HG03342 (cell line): Measurements from ENCODE around the gene F11R.
"Not testable (repeated sequence)": the region's sequence is repeated elsewhere in the genome, so short reads cannot be mapped to it uniquely, and the experiment has no call there.

Experiments used
- ATAC-seq: cut with Tn5 transposase; IDR thresholded peaks from one replicate; pipeline ENCODE4 v1.9.1; 2021; ENCODE audit warnings: mild to moderate bottlenecking, moderate library complexity; ENCODE audit not compliant: unreplicated experiment

F11R gene

GRCh38 chr1:161020509-161021164, at the start of gene F11R:
TSS of gene F11R (minus strand) at chr1:161021152. CDS start at chr1:161021073, 79 bp downstream.
- ATAC-seq, result peak; percentile 34

GRCh38 chr1:161069731-161070270, 48.8 kb upstream of the F11R start, which contains the start of gene ARHGAP30:
TSS of gene ARHGAP30 (minus strand) at chr1:161069891. CDS start at chr1:161069624, 267 bp downstream.
- peak; percentile 85 for ATAC-seq

- ATAC-seq, result no peak
These were observed 48.3 kb upstream of the F11R start for GRCh38 chr1:161069241-161069640.

- ATAC-seq, result peak; percentile 55
These were observed 47.6 kb upstream of the F11R start for GRCh38 chr1:161068306-161069234.

GRCh38 chr1:161066694-161067093, 45.7 kb upstream of the F11R start:
- ATAC-seq, result no peak

- not testable (repeated sequence) for ATAC-seq
These were observed 44.7 kb upstream of the F11R start for GRCh38 chr1:161065681-161066080.

- not testable (repeated sequence) for ATAC-seq
These were observed 43.0 kb upstream of the F11R start for GRCh38 chr1:161063936-161064335.

- ATAC-seq, result no peak
These were observed 40.5 kb upstream of the F11R start for GRCh38 chr1:161061419-161061818.

GRCh38 chr1:161059293-161059692, 38.3 kb upstream of the F11R start:
- ATAC-seq, result no peak

- no peak for ATAC-seq
These were observed 33.9 kb upstream of the F11R start for GRCh38 chr1:161054805-161055204.

- no peak for ATAC-seq
These were observed 33.3 kb upstream of the F11R start for GRCh38 chr1:161054232-161054631.

GRCh38 chr1:161052899-161053298, 31.9 kb upstream of the F11R start:
- no peak for ATAC-seq

GRCh38 chr1:161051219-161051618, 30.3 kb upstream of the F11R start:
- ATAC-seq, result no peak

GRCh38 chr1:161048949-161049722, 28.2 kb upstream of the F11R start:
- ATAC-seq, result no peak

GRCh38 chr1:161047436-161048420, 26.8 kb upstream of the F11R start:
- no peak for ATAC-seq

- ATAC-seq, result peak; percentile 49
These were observed 25.8 kb upstream of the F11R start for GRCh38 chr1:161046605-161047228.

- ATAC-seq, result peak; percentile 49
These were observed 25.0 kb upstream of the F11R start, which contains the start of gene USF1 for GRCh38 chr1:161045736-161046604. TSS of gene USF1 (minus strand) at chr1:161045977. CDS start at chr1:161043275, 2,702 bp downstream.
